HG03139 (cell line): Measurements from ENCODE around the gene EIF4E1B.

Experiments
- ATAC-seq: cut with Tn5 transposase; IDR thresholded peaks from one replicate; pipeline ENCODE4 v1.9.1; 2021; ENCODE audit not compliant: unreplicated experiment

The EIF4E1B gene

DNA sequence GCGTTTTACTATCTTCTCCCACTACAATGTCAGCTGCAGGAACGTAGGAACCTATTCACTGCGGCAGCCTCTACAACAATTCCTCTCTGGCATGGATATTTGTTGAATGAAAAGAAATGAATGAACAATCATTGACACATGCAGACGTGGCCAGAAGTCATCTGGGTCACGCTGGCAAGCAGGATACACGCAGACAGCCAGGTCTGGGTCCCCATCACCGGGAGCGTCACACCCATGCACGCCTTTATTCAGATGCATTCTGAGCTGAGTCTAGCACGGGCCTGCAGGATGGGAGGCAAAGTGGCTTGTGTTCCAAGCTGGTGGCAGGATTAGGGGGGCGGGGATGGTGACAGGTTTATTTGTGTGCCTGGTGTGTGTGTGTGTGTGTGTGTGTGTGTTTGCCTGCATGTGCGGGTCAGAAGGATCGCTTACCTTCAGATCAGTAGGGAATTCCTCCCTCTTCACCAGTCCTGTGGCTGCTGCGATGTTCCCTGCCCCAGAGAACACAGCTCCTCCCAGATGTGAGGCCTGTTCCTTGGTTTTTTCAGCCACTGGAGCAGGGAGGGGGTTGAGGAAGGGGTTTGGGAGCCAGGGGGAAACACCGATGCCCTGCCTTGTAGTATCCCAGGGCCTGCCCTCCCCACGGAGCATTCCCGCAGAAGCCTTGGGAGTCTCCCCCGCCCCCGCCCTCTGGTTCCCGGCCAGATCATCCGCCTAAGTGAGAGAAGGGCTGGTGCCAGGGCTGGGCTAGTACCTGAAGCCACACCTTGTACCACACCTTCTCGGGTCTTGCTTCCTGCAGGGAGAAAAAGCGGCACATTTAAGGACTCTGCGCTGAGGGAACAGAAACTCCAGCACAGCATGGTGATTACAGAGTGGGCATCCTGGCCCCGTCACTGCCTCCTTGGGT lies 4.3 kb upstream of the EIF4E1B start:
- ATAC-seq = no peak

DNA sequence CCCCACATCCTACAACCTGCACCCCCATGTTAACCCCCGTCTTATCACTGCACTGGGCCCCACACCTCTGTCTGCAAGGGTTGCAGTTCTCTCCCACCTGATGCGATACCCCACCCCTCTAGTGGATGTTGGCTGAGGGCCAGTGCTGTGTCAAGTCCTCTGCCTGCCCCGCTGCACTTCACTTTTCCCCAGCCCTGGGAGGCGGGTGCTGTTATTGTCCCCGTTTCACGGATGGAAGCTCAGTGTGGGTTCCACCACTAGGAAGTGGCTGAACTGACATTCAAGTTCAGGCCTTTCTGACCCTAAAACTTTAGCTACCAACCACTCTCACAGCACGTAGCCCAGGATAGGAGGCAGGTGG lies 3.6 kb upstream of the EIF4E1B start:
- ATAC-seq = no peak

- ATAC-seq = no peak
Measured at GRCh38 chr5:176627582-176627981, 2.9 kb upstream of the EIF4E1B start.

GRCh38 chr5:176628406-176629228 lies 1.9 kb upstream of the EIF4E1B start:
- ATAC-seq = no peak

DNA sequence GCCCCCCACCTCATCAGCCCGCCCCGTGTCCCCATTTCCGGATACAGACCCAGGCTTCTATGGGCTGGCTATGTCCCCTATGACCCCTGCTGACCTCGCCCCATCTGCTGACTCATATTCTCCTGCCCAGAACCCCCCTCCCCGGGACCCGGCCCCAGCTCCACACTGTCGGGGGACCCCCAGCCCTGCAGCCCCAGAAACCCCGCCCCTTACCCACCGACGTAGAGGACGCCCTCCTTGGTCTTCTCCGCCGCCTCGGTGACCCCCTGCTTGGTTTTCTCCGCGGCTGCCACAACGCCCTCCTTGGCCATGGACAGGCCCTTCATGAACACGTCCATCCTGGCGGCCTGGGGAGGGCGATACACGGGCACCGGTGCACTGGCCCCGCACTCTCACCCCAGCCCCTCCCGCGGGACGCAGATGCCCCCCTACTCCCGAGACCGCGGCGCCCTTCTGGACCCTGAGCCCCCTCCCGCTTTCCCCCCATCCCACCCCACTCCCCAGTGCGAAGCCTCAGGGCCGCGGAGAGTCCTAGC lies 1.1 kb upstream of the EIF4E1B start:
- ATAC-seq = no peak

DNA sequence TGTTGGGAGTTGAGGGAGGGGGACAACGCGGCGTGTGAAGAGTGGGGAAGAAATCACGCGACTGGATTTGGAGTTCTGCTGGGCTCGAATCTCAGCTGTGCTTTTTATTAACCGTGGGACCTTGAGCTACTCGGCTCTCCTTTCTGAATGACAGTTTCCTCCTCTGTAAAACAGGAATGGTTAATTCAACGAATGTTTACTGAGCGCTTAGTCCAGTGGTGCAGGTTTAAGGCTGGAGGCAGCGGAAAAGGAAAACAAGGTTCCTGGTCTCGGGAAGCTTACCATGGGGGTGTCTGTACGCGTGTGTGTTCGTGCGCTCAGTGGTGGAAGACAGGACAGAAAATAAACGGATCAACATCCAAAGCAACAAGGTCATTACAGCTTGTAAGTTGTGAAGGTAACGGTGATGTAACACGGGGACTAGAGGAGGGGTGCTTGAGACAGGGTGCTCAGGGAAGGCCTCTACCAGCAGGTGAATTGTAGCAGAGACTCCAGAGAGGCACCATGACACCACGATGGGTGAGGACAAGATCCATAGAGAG lies 277 bp downstream of the EIF4E1B start:
- no peak for ATAC-seq

GRCh38 chr5:176631383-176632200 lies 1.1 kb downstream of the EIF4E1B start:
- no peak for ATAC-seq

DNA sequence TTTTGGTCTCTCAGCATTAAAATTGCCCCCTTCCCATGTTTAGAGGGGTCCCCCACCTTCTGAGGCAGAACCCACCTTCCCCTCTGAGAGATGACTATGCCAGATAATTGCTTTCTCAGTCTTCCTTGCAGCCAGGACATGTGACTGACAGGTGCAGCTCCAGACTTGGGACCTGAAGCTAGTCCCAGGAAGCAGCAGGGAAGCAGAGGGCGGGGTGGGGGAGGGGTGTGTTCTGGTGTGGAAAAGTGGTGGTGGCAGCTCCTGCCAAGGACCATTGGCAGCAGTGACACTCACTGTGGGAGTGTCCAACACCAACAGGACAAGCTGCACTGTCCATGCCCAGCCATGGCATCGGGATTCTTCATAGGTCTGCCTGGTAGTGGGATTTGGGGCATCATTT lies 2.3 kb downstream of the EIF4E1B start:
- ATAC-seq = no peak

DNA sequence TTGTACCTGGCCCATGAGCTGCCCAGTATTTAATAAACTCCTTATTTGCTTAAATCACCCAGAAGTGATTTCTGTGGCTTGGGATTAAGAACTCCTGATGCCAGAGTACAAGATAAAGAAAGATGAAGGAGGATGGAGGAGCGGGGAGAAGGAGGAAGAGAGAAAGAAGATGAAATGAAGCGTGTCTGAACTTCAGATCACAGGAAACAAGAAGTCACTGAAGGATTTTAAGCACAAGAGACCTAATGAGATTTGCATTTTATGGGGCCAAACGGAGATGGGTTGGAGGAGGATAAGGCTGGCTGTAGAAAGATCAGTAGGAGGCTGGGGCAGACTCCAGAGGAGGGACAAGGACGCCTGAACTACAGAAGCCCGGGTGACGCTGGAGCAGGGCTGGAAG lies 3.1 kb downstream of the EIF4E1B start:
- ATAC-seq = no peak

GRCh38 chr5:176636426-176636825 lies 6.0 kb downstream of the EIF4E1B start:
- no peak for ATAC-seq

DNA sequence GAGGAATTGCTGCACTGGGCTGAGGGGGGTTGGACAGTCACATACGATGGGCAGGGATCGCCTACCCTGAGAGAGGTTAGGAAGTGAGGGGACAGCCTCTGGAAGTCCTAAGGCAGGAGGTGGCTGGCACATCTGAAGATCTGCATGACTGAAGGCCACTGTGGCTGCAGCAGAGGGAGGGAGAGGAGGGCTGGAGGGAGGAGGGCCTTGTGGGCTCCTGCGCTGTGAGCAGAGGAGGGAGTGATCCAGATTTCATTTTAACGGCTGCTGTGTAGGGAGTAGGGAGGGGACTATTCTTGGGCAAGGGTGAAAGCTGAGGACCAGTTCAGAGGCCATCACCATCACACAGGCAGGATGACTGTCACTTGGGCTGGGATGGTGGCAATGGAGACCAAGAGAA lies 7.1 kb downstream of the EIF4E1B start:
- no peak for ATAC-seq

- ATAC-seq = no peak
Measured at GRCh38 chr5:176638437-176638836, 8.0 kb downstream of the EIF4E1B start.

GRCh38 chr5:176639208-176639607 lies 8.7 kb downstream of the EIF4E1B start:
- no peak for ATAC-seq

- no peak for ATAC-seq
Measured at GRCh38 chr5:176639981-176640380, 9.5 kb downstream of the EIF4E1B start.

GRCh38 chr5:176640616-176641015 lies 10.1 kb downstream of the EIF4E1B start:
- ATAC-seq = no peak

DNA sequence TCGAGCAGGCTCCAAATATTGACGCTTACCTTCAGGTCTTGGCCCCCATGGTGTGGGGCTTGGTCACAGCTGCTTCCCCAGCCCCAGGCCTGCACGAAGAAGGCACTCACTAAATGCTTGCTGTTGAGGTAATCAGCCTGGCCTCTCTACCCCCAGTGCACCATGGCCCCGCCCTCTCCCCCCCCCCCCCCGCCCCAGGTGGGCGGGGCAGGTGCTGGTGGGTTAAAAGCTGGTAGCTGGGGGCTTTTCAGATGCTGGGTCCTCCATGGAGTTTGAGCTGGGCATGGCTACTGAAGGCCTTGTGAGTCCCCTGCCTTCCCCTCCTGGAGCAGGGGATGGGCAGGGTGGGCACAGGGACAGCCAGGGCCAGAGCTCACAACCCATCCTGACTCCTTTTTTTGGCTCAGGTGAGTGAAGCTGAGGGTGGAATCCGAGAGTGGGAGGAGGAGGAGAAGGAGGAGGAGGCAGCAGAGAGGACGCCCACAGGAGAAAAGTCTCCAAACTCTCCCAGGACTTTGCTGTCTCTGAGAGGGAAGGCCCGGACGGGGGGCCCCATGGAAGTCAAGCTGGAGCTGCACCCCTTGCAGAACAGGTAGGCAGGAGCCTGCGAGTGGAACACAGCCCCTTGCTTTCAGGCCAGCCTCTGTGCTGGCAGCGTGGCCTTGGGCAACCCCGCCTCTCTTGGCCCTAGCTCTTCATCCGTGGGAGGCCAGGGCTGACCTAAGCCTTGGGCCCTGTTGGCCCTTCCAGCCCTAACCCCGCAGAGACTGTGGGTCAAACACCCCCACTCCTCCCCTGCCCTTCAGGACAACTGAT lies 12.4 kb downstream of the EIF4E1B start:
- no peak for ATAC-seq

DNA sequence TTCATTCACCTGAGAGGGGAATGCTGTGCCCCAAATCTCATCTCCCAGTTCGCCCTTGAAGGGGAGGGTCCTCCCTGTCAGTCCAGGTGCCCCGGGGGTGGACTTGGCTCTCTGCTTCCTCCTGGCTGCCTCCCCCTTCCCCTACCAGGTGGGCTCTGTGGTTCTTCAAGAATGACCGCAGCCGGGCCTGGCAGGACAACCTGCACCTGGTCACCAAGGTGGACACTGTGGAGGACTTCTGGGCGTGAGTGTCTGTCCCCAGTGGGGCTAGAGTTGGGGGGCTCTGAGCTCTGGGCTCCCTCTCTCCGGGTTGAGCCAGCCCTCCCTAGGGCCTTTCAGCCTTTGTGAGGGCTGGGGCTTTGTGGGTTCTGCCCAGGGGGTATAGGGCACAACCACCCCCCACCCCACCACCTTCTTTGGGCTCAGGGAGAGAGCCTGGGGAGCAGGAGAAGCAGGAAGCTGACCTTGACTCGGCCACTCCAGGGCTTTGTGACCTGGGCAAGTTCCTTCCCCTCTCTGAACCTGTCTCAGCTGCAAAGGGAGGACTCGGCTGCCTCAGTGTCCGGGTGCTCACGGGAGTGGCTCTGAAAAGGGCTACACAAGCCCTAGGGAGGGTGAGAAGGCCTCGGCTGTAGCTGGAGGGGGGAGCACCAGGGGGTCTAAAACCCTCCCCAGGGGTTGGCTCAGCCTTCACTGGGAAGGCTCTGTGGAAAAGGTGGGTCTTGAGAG lies 13.2 kb downstream of the EIF4E1B start:
- ATAC-seq = no peak

GRCh38 chr5:176644294-176644693 lies 13.8 kb downstream of the EIF4E1B start:
- no peak for ATAC-seq
